Right renal pelvis (tissue), 4 donors: ENCODE results near the gene EGR2. TPM values are rescaled to one million over a fixed set of nuclear protein-coding genes. Genes with fewer than 3 reads are reported as not detected.
"Not testable (repeated sequence)": the region's sequence is repeated elsewhere in the genome, so short reads cannot be mapped to it uniquely, and the experiment has no call there.

ENCODE experiments used
- DNase-seq, 4 donors: peaks; one replicate each; pipeline ENCODE4 v3.0.0-alpha.2; 2013; ENCODE audit warnings: low read depth in 4 of 4, low spot score in 3 of 4, missing footprints in 1 of 4
- polyA plus RNA-seq, 4 donors: library from polyadenylated mRNA; unstranded; fragments of 120-200 nt; gene quantifications; one replicate each; pipeline ENCODE4 v1.2.1, GENCODE V29; 2013; ENCODE audit not compliant: insufficient read length in 4 of 4

Gene EGR2
- polyA plus RNA-seq, 4 donors, result 0.70 to 9.1 (median 2.7) TPM

DNA sequence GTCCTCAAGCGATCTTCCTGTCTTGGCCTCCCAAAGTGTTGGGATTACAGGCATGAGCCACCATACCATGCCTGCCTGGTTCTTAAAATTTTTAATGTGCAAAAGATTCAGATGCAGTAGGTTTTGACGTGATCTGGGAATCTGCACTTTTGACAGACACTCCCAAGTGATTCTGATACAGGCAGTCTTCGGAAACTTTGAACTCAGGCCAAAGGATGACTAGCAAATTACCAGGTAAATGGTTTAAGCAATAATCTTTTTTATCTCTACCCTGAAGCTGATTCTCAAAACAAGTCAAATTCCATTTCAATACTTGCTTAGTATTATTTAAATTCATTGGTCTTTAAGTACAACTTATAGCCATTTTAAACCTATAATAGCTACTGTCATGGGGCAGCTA lies 14.3 kb downstream of the EGR2 start:
- no peak for DNase-seq

- DNase-seq, result no peak
These were observed 19.3 kb downstream of the EGR2 start for GRCh38 chr10:62796896-62797295.

DNA sequence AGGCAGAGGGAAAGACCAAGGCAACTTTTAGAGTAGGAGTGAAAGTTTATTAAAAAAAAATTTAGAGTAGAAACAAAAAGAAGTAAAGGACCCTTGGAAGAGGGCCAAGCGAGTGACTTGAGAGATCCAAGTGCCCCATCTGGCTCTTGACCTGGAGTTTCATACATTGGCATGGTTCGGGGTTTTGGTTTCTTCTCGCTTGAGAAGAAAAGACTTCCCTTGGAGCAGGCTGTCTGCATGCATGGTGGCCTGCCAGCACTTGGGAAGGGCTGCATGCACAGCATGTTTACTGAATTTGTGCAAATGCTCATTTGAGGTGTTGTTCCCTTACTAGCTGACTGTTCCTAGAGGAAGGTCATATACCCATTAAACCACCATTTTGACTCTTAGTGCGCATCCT lies 20.4 kb downstream of the EGR2 start:
- no peak for DNase-seq

GRCh38 chr10:62795100-62795499 lies 21.1 kb downstream of the EGR2 start:
- no peak for DNase-seq

GRCh38 chr10:62794306-62794705 lies 21.9 kb downstream of the EGR2 start:
- DNase-seq, result no peak

DNA sequence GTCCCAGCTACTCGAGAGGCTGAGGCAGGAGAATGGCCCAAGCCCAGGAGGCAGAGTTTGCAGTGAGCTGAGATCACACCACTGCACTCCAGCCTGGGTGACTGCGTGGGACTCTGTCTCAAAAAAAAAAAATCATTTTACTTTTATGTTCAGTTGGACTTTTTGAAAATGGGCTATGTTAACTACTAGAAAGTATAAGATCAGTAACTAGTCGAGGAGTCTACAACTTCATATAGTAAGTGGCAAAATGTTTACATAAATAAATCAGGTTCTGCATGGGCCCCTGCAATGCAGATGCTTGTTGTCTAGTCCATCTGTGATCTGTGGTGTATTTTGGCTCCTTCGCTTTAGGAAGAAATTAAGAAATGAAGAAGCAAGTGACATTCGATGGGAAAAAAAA lies 23.9 kb downstream of the EGR2 start:
- DNase-seq, result no peak

DNA sequence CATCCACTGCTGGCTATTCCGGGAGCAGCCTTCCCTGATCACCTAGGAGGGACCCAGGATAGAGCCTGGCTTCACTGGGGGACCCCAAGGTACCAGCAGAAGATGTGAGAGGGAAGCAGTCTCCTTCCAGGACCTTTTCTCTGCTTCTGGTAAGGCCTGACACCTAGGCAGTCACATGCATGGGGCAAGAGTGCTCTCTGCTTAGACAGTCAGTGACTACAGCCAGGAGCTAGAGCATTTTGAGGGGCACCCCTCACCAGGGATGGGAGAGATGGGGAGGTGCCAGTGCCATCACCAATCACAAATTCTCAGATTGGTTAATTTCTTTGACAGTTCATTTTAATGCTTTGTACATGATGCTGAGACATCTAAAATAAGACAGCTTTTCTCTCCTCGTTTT lies 25.6 kb downstream of the EGR2 start:
- DNase-seq, result no peak

GRCh38 chr10:62790019-62790555 lies 26.1 kb downstream of the EGR2 start:
- no peak for DNase-seq

GRCh38 chr10:62788861-62789467 lies 27.2 kb downstream of the EGR2 start:
- DNase-seq, result no peak

- not testable (repeated sequence) for DNase-seq
These were observed 27.9 kb downstream of the EGR2 start for GRCh38 chr10:62788285-62788684.

DNA sequence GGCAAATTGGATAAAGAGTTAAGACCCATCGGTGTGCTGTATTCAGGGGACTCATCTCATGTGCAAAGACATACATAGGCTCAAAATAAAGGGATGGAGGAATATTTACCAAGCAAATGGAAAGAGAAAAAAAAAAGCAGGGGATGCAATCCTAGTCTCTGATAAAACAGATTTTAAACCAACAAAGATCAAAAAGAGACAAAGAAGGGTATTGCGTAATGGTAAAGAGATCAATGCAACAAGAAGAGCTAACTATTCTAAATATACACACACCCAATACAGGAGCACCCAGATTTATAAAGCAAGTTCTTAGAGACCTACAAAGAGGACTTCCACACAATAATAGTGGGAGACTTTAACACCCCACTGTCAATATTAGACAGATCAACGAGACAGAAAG lies 31.6 kb downstream of the EGR2 start:
- not testable (repeated sequence) for DNase-seq

DNA sequence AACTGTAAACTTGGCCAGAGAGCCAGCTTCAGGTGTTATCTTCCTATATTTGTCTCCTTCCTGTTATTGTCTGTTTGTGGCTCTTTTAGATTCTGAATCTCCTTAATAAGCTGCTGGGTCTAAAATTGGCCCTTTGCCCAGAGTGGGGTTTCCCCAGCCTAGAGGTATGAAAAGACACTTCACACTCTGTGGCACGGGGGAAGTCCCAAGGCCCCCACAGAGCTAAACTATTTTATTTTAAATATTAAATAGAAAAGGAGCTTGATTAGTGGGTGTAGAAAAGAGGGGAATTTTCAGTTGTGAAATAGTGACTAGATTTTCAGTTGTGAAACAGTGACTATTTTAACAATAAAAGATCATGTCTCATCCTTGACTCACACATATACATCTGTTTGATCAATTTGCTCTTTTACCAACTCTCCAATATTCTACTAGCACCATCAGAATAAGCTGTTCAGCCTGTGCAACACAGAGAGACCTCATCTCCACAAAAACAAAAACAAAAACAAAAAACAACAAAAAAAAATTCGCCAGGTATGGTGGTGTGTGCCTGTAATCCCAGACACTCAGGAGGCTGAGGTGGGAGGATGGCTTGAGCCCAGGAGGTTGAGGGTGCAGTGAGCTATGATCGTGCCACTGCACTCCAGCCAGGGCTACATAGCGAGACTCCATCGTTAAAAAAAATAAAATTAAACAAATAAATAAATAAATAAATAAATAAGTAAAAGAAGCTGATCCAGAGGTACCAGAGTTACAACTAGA lies 36.5 kb downstream of the EGR2 start:
- no peak for DNase-seq

DNA sequence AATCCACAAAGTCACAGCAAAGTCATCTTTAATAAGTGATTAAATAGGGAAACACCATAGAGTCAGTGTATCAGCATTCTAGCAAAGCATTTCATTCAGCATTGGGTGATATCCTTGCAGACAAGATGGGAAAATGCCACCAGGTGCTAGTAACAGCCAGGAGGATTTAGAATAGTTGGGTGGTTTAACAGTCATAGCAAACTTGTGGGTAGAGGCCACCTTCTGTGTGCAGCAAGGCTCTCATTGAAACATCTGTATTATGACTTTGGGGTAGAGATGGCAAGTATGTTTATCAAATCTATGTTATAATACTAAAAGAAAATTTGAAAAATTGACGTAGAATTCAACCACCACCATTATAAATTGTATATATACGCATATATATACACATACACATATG lies 38.0 kb downstream of the EGR2 start:
- no peak for DNase-seq

GRCh38 chr10:62772186-62772974 lies 43.8 kb downstream of the EGR2 start:
- peak in 2 of 4 donors; percentile 15 to 20 for DNase-seq

DNA sequence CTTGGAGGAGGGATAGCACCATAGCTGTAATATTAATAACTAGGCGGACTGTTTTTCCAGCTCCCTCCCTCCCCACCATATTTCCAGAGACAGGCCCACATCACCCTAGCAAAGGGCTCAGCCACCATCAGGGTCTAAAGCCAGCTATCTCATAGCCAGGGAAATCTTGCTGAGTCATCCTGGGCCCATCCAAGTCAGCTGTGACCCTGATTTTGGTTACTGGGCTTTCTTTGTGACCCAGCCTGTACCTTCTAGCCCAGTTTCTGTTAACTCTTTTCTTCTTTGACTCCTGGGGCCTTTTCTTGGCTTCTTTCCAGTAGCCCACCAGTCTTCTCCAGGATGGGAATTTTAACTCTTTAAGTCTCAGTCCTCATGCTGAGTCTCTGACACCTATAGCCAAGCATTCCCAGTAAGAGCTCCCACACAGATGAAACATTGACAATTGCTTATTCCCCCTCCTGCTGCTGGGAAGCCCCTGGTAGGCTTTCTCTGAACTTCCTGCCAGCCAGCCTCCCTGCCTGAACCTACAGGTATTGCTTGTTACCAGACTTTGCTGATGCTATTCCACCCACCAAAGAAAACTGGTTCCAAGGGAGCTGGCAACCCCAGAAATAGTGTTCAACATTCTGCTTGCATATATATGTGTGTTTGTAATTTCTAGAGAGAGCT lies 46.5 kb downstream of the EGR2 start:
- DNase-seq, result no peak

DNA sequence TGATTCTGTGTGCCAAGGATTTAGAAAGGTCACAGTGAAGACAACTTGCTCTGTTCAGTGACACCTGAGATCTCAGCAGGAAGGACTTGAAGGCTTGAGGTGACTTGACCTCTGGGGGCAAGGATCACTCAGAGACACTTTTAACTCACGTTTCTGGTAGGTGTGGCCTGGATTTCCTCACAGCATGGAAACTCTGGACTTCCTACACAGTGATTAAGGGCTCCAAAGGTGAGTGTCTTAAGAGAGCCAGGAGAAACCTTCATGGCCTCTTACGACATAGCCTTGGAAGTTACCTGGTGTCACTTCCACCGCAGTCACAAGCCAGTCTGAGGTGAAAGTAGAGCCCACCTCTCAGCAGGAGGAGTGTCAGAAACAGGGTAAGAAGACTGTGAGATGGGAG lies 49.8 kb downstream of the EGR2 start:
- DNase-seq, result no peak

DNA sequence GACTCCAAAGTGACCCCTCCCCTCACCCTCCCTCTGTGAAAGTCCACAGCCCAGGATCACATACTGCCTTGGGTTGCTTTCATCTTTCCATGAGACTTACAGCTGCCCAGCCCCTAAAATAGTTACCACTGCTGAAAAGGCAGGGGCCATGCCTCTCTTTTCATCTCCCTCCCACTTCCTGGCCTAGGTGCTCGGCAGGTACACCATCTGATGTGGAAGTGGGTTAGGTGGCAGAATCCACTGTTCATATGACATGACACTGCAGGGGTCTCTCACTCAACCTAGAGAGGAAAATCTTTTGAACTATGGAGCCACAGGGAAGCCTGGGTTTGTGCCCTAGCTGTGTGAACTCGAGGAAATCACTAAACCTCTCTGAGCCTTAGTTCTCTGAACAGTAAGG lies 50.4 kb downstream of the EGR2 start:
- no peak for DNase-seq

DNA sequence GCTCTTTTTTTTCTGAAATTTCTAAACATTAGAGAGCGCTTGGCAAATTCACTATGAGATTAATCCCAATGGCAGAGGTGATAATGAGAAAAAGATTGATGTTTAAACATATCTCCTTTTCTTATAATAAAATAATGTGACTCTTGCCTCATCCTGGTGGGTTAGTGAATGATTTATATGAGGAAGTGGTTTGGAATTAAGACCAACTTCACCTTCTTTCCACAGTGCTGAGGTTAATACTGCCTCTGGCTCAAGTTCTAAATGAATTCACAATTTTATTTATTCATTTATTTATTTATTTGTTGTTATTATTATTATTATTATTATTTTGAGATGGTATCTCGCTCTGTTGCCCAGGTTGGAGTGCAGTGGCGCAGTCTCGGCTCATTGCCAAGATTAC lies 52.2 kb downstream of the EGR2 start:
- no peak for DNase-seq

DNA sequence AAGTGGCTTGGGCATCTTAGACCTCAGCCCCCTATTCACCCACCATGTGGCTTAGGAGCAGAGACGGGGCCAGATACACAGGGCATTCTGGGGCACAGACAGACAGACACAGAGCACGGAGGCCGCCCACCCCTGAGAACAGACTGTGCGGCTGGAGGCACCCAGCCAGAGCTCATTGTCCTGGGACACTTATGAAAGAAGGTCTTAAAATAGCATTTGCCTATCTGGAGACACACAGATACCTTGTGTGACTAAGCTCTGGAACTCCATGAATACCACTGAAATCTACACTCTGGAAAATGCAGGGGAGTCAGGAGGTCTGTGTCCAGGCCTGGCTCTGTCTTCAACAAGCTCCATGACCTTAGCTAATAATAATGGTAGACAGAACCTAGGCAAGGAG lies 53.0 kb downstream of the EGR2 start:
- DNase-seq, result no peak
